Activated CD4-positive, alpha-beta T cell treated with anti-CD3 and anti-CD28 coated beads for 4 hours (primary cell): Measurements from ENCODE around the gene IL1RL2.

ENCODE experiments used
- DNase-seq, 2 donors: peaks; one replicate each; pipeline ENCODE4 v3.0.0-alpha.2; 2020

Gene IL1RL2

GRCh38 chr2:102197389-102198137, 10.7 kb downstream of the IL1RL2 start:
- no peak for DNase-seq

GRCh38 chr2:102200539-102200938, 13.7 kb downstream of the IL1RL2 start:
- DNase-seq, result no peak

GRCh38 chr2:102204638-102205037, 17.8 kb downstream of the IL1RL2 start:
- DNase-seq, result no peak

- no peak for DNase-seq
Observed at GRCh38 chr2:102206666-102207341, 20.0 kb downstream of the IL1RL2 start.

- no peak for DNase-seq
Observed at GRCh38 chr2:102208774-102209173, 22.0 kb downstream of the IL1RL2 start.

GRCh38 chr2:102209474-102209873, 22.7 kb downstream of the IL1RL2 start:
- DNase-seq, result no peak

- no peak for DNase-seq
Observed at GRCh38 chr2:102217032-102217431, 30.2 kb downstream of the IL1RL2 start.

GRCh38 chr2:102224824-102225739, 38.3 kb downstream of the IL1RL2 start:
- DNase-seq, result no peak

GRCh38 chr2:102226171-102226570, 39.3 kb downstream of the IL1RL2 start:
- DNase-seq, result no peak

- DNase-seq, result no peak
Observed at GRCh38 chr2:102226612-102227391, 40.0 kb downstream of the IL1RL2 start.

- no peak for DNase-seq
Observed at GRCh38 chr2:102229141-102229769, 42.4 kb downstream of the IL1RL2 start.

GRCh38 chr2:102230410-102230909, 43.6 kb downstream of the IL1RL2 start:
- no peak for DNase-seq

GRCh38 chr2:102233132-102233884, 46.5 kb downstream of the IL1RL2 start:
- no peak for DNase-seq

- DNase-seq, result no peak
Observed at GRCh38 chr2:102235042-102235473, 48.2 kb downstream of the IL1RL2 start.

GRCh38 chr2:102235491-102235890, 48.7 kb downstream of the IL1RL2 start:
- DNase-seq, result no peak

GRCh38 chr2:102236132-102236531, 49.3 kb downstream of the IL1RL2 start:
- no peak for DNase-seq

GRCh38 chr2:102237176-102237575, 50.4 kb downstream of the IL1RL2 start:
- no peak for DNase-seq

- peak; percentile 35 to 36 for DNase-seq
Observed at GRCh38 chr2:102238039-102238756, 51.4 kb downstream of the IL1RL2 start.

- DNase-seq, result no peak
Observed at GRCh38 chr2:102238778-102239177, 52.0 kb downstream of the IL1RL2 start.

GRCh38 chr2:102239344-102239743, 52.5 kb downstream of the IL1RL2 start:
- no peak for DNase-seq
